Keratinocyte (primary cell): ENCODE measurements around the gene GALNT8. TPM values are rescaled to one million over a fixed set of nuclear protein-coding genes. Genes with fewer than 3 reads are reported as not detected.

Experiments
- DNase-seq: peaks from one replicate; pipeline ENCODE4 v3.0.0-alpha.2; 2011; ENCODE audit warnings: low read depth, missing footprints, low spot score
- FAIRE-seq: peaks from 2 replicates; lab custom pipeline; 2011; peaks lifted over from hg19 to GRCh38; lab: Jason Lieb, UNC
- H2AFZ ChIP-seq: 2 replicates; pipeline ENCODE4 v1.6.0; 2012; ENCODE audit warnings: low read length, control low read depth, inconsistent platforms; ENCODE audit not compliant: control insufficient read depth
- H3K27ac ChIP-seq: 2 replicates; pipeline ENCODE4 v1.5.1; 2011; ENCODE audit warnings: low read length; ENCODE audit not compliant: control insufficient read depth, insufficient read depth
- H3K27me3 ChIP-seq: 3 replicates; pipeline ENCODE4 v1.6.0; 2011; ENCODE audit warnings: low read length; ENCODE audit not compliant: control insufficient read depth, insufficient read depth; ENCODE audit errors: extremely low read depth
- H3K36me3 ChIP-seq, 2 experiments: 2 replicates in 1 of 2; 3 replicates in 1 of 2; pipeline ENCODE4 v1.5.1; 2011; ENCODE audit warnings: low read length in 2 of 2, mild to moderate bottlenecking in 1 of 2; ENCODE audit not compliant: control insufficient read depth in 2 of 2, insufficient read depth in 2 of 2; ENCODE audit errors: extremely low read depth in 1 of 2
- H3K4me1 ChIP-seq: 3 replicates; pipeline ENCODE4 v1.5.1; 2011; ENCODE audit warnings: low read length; ENCODE audit not compliant: control insufficient read depth, insufficient read depth; ENCODE audit errors: extremely low read depth
- H3K4me2 ChIP-seq: 3 replicates; pipeline ENCODE4 v1.6.0; 2011; ENCODE audit warnings: low read depth, low read length; ENCODE audit not compliant: control insufficient read depth, insufficient read depth; ENCODE audit errors: extremely low read depth
- H3K4me3 ChIP-seq, 3 experiments: fragments of 200-600 bp in 1 of 3; sonication (generic) in 1 of 3; 2 replicates in 2 of 3; 3 replicates in 1 of 3; pipeline ENCODE4 v1.5.1; 2011 to 2016; ENCODE audit warnings: low read length in 3 of 3, mild to moderate bottlenecking in 3 of 3, control low read depth in 2 of 3, inconsistent platforms in 1 of 3, low read depth in 1 of 3, mixed read lengths in 1 of 3, mixed run types in 1 of 3, moderate library complexity in 1 of 3; ENCODE audit not compliant: control insufficient read depth in 2 of 3, insufficient read depth in 2 of 3; ENCODE audit errors: extremely low read depth in 1 of 3
- H3K79me2 ChIP-seq: 2 replicates; pipeline ENCODE4 v1.6.0; 2012; ENCODE audit warnings: low read length; ENCODE audit not compliant: control insufficient read depth, insufficient read depth
- H3K9ac ChIP-seq: 3 replicates; pipeline ENCODE4 v1.6.0; 2011; ENCODE audit warnings: low read length; ENCODE audit not compliant: control insufficient read depth, insufficient read depth; ENCODE audit errors: extremely low read depth
- H3K9me1 ChIP-seq: 3 replicates; pipeline ENCODE4 v1.6.0; 2011; ENCODE audit warnings: low read length; ENCODE audit not compliant: control insufficient read depth, insufficient read depth; ENCODE audit errors: extremely low read depth
- H3K9me3 ChIP-seq: 2 replicates; pipeline ENCODE4 v1.5.1; 2012; ENCODE audit warnings: low read depth, low read length; ENCODE audit not compliant: control insufficient read depth
- H4K20me1 ChIP-seq: 3 replicates; pipeline ENCODE4 v1.6.0; 2011; ENCODE audit warnings: low read length; ENCODE audit not compliant: control insufficient read depth, insufficient read depth; ENCODE audit errors: extremely low read depth
- CTCF ChIP-seq, 3 experiments: IDR thresholded peaks in 1 of 3; conservative IDR thresholded peaks in 1 of 3; optimal IDR thresholded peaks in 1 of 3; 2 replicates in 2 of 3; 3 replicates in 1 of 3; pipeline versions ENCODE3 to v1.5.1; 2011; ENCODE audit warnings: low read length in 3 of 3, mild to moderate bottlenecking in 3 of 3, moderate library complexity in 2 of 3, control low read depth in 1 of 3, inconsistent platforms in 1 of 3; ENCODE audit not compliant: insufficient read depth in 2 of 3; ENCODE audit errors: extremely low read depth in 1 of 3
- EZH2 ChIP-seq: IDR thresholded peaks from one replicate; pipeline ENCODE4 v1.6.1; 2012; ENCODE audit warnings: inconsistent platforms, mild to moderate bottlenecking, low read length, moderate library complexity
- dilution Hi-C: fragments of 300-500 bp; cut with MboI; formaldehyde crosslinking; loops from one replicate; pipeline ENCODE4 v1.7.0; 2020; ENCODE audit warnings: low sequenced_read_pairs; ENCODE audit not compliant: extremely low pct_ligation_motif_present
- polyA plus RNA-seq, 5 experiments: library from polyadenylated mRNA; depleted of rRNA in 3 of 5; stranded (reverse) in 3 of 5; stranded (forward) in 1 of 5; unstranded in 1 of 5; fragments of >200 nt; gene quantifications; 1 replicate in 1 of 5; 2 replicates in 3 of 5; 3 replicates in 1 of 5; pipeline versions ENCODE4 v1.2.1 to v1.2.3, GENCODE V29; 2011 to 2012; ENCODE audit warnings: missing spikeins in 2 of 5, low read depth in 1 of 5, low replicate concordance in 1 of 5

Gene GALNT8
- polyA plus RNA-seq, 1 donor (not counting 4 experiments of a cell fraction or from before 2014, with no cell fraction given) = 0.10 TPM

GRCh38 chr12:4701395-4702190, 18.6 kb upstream of the GALNT8 start:
- no peaks in the 10 kb centered on the region for H4K20me1 ChIP-seq
- H3K4me3 ChIP-seq = no peak overlapping the region
- H3K27me3 ChIP-seq = no peaks in the 10 kb centered on the region
- dilution Hi-C loops = no loop called here
- no peaks in the 10 kb centered on the region for H3K36me3 ChIP-seq
- H3K4me2 ChIP-seq = no peak overlapping the region
- DNase-seq (no peak), FAIRE-seq (no peak)
- H3K9me3 ChIP-seq = no peaks in the 10 kb centered on the region
- no peak overlapping the region for H2AFZ ChIP-seq
- H3K4me1 ChIP-seq = no peaks in the 10 kb centered on the region
- H3K9ac ChIP-seq = no peak overlapping the region
- TF ChIP-seq EZH2 (no peak), CTCF (optimal IDR thresholded peaks at IDR 0.05 in 1 of 3, IDR thresholded peaks at IDR 0.05 in 1 of 3, conservative IDR thresholded peaks at IDR 0.05 in 1 of 3; ENCODE audit: extremely low read depth in 1 of 3, insufficient read depth in 2 of 3, low read length in 3 of 3) (no peak)
- H3K9me1 ChIP-seq = no peaks in the 10 kb centered on the region
- H3K27ac ChIP-seq = no peak overlapping the region
- no peaks in the 10 kb centered on the region for H3K79me2 ChIP-seq

DNA sequence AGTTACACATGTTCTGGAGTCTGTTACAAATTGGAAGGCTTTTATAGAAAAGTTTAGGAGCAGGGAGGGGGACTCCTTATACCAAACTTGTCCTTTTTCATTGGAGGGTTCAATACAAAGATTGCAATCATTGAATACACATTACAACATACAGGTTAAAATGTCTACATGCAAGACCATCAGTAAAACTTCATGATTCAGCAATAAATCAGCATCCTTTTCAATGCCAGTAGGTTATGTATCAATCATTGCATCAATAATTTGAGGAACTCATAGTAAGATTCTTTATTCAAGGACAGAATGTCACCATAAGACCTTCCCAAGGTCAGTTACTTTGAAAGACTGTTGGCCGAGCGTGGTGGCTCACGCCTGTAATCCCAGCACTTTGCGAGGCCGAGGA, 16.5 kb upstream of the GALNT8 start:
- H2AFZ ChIP-seq = no peak overlapping the region
- dilution Hi-C loops = no loop called here
- no peak overlapping the region for H3K4me2 ChIP-seq
- no peaks in the 10 kb centered on the region for H3K36me3 ChIP-seq
- no peaks in the 10 kb centered on the region for H3K9me3 ChIP-seq
- H3K4me3 ChIP-seq = no peak overlapping the region
- H3K9me1 ChIP-seq = no peaks in the 10 kb centered on the region
- no peaks in the 10 kb centered on the region for H4K20me1 ChIP-seq
- H3K79me2 ChIP-seq = no peaks in the 10 kb centered on the region
- FAIRE-seq (no peak), DNase-seq (no peak)
- H3K9ac ChIP-seq = no peak overlapping the region
- no peaks in the 10 kb centered on the region for H3K27me3 ChIP-seq
- H3K27ac ChIP-seq = no peak overlapping the region
- TF ChIP-seq EZH2 (no peak), CTCF (optimal IDR thresholded peaks at IDR 0.05 in 1 of 3, IDR thresholded peaks at IDR 0.05 in 1 of 3, conservative IDR thresholded peaks at IDR 0.05 in 1 of 3; ENCODE audit: extremely low read depth in 1 of 3, insufficient read depth in 2 of 3, low read length in 3 of 3) (no peak)
- H3K4me1 ChIP-seq = no peaks in the 10 kb centered on the region
